ENCODE data around the gene SLC39A10.

SLC39A10 gene

GRCh38 chr2:195766691-195767090 lies 109.7 kb downstream of the SLC39A10 start:
- H3K4me3 ChIP-seq (ENCODE audit: low read depth, low read length) = no peak overlapping the region
- no peak for TF ChIP-seq CTCF (IDR thresholded peaks at IDR 0.05; ENCODE audit: borderline replicate concordance, insufficient read depth, low read depth, low read length)

- H3K4me3 ChIP-seq (ENCODE audit: low read depth, low read length) = no peak overlapping the region
- TF ChIP-seq CTCF (IDR thresholded peaks at IDR 0.05; ENCODE audit: borderline replicate concordance, insufficient read depth, low read depth, low read length) = no peak
Observed at GRCh38 chr2:195768431-195768830, 111.4 kb downstream of the SLC39A10 start.

- TF ChIP-seq CTCF (IDR thresholded peaks at IDR 0.05; ENCODE audit: borderline replicate concordance, insufficient read depth, low read depth, low read length) = no peak
- no peak overlapping the region for H3K4me3 ChIP-seq (ENCODE audit: low read depth, low read length)
Observed at GRCh38 chr2:195769975-195770374, 112.9 kb downstream of the SLC39A10 start.

- H3K4me3 ChIP-seq (ENCODE audit: low read depth, low read length) = no peak overlapping the region
- no peak for TF ChIP-seq CTCF (IDR thresholded peaks at IDR 0.05; ENCODE audit: borderline replicate concordance, insufficient read depth, low read depth, low read length)
Observed at GRCh38 chr2:195779491-195779890, 122.5 kb downstream of the SLC39A10 start.

GRCh38 chr2:195782156-195782555 lies 125.1 kb downstream of the SLC39A10 start:
- TF ChIP-seq CTCF (IDR thresholded peaks at IDR 0.05; ENCODE audit: borderline replicate concordance, insufficient read depth, low read depth, low read length) = no peak
- H3K4me3 ChIP-seq (ENCODE audit: low read depth, low read length) = no peak overlapping the region

All from GM12875 (cell line).